B cell (primary cell): ENCODE data around the gene DRC7. TPM values are rescaled to one million over a fixed set of nuclear protein-coding genes. Genes with fewer than 3 reads are reported as not detected.

Source experiments
- ATAC-seq: fragments of 200-7000 bp; cut with Tn5 transposase; one replicate; pipeline ENCODE4 v1.10.0; 2021; ENCODE audit warnings: low read depth, mild to moderate bottlenecking, moderate number of reproducible peaks, moderate library complexity
- CTCF ChIA-PET: fragments of 350-600 bp; sonication (Branson Sonifier 250); formaldehyde crosslinking; loops from one replicate; lab custom pipeline; 2021; ENCODE audit warnings: antibody characterized with exemption, inconsistent platforms; lab: Charles Lee
- POLR2A ChIA-PET: fragments of 350-600 bp; sonication (Branson Sonifier 250); formaldehyde crosslinking; loops from one replicate; lab custom pipeline; 2021; ENCODE audit warnings: antibody characterized with exemption; lab: Charles Lee
- DNase-seq: peaks from one replicate; pipeline ENCODE4 v3.0.0; 2013
- H2AFZ ChIP-seq: 2 replicates; pipeline ENCODE4 v1.6.1; 2012; ENCODE audit warnings: mild to moderate bottlenecking, low read depth, low read length; ENCODE audit not compliant: insufficient read depth, poor library complexity, severe bottlenecking
- H3K27ac ChIP-seq, 2 donors: 1 replicate in 1 of 2; 2 replicates in 1 of 2; pipeline ENCODE4 v1.5.1; 2012 to 2013; ENCODE audit warnings: low read length in 2 of 2, mild to moderate bottlenecking in 2 of 2, moderate library complexity in 1 of 2
- H3K27me3 ChIP-seq, 4 experiments: fragments of 200-600 bp in 1 of 4; sonication (generic) in 1 of 4; replicated peaks in 1 of 4; 1 replicate in 2 of 4; 2 replicates in 2 of 4; pipeline versions ENCODE4 v1.6.1 to v1.7.0; 2013 to 2016; ENCODE audit warnings: low read length in 3 of 4, mild to moderate bottlenecking in 2 of 4, mixed read lengths in 1 of 4, moderate library complexity in 1 of 4; ENCODE audit not compliant: insufficient read depth in 4 of 4, control insufficient read depth in 3 of 4; ENCODE audit errors: control extremely low read depth in 1 of 4
- H3K36me3 ChIP-seq, 2 experiments: replicated peaks in 1 of 2; 1 replicate in 1 of 2; 2 replicates in 1 of 2; pipeline versions ENCODE4 v1.6.1 to v1.7.1; 2013; ENCODE audit warnings: low read length in 1 of 2; ENCODE audit not compliant: insufficient read depth in 2 of 2, control insufficient read depth in 1 of 2; ENCODE audit errors: control extremely low read depth in 1 of 2, extremely low read depth in 1 of 2
- H3K4me1 ChIP-seq, 2 donors: fragments of 200-600 bp in 1 of 2; sonication (generic) in 1 of 2; 1 replicate in 1 of 2; 2 replicates in 1 of 2; pipeline versions ENCODE4 v1.5.1 to v1.6.1; 2013 to 2017; ENCODE audit warnings: low read length in 2 of 2; ENCODE audit not compliant: control insufficient read depth in 2 of 2, insufficient read depth in 2 of 2
- H3K4me2 ChIP-seq: replicated peaks from 2 replicates; pipeline ENCODE3; 2012; ENCODE audit warnings: mild to moderate bottlenecking, low read depth, low read length; ENCODE audit not compliant: poor library complexity, severe bottlenecking
- H3K4me3 ChIP-seq, 5 experiments: fragments of 200-600 bp in 1 of 5; sonication (generic) in 1 of 5; 1 replicate in 3 of 5; 2 replicates in 2 of 5; pipeline versions ENCODE4 v1.5.1 to v1.7.0; 2011 to 2016; ENCODE audit warnings: low read length in 4 of 5, mild to moderate bottlenecking in 4 of 5, low read depth in 2 of 5, control low read depth in 1 of 5, moderate library complexity in 1 of 5; ENCODE audit not compliant: insufficient read depth in 1 of 5; ENCODE audit errors: control extremely low read depth in 1 of 5, extremely low read depth in 1 of 5
- H3K79me2 ChIP-seq: fragments of 200-600 bp; sonication (generic); one replicate; pipeline ENCODE4 v1.6.0; 2016; ENCODE audit warnings: low read length; ENCODE audit not compliant: control insufficient read depth, insufficient read depth
- H3K9ac ChIP-seq: fragments of 200-600 bp; sonication (generic); 2 replicates; pipeline ENCODE4 v1.6.1; 2017; ENCODE audit warnings: mild to moderate bottlenecking, low read length, moderate library complexity
- H3K9me3 ChIP-seq, 3 donors: one replicate each; pipeline versions ENCODE4 v1.6.1 to v1.7.1; 2013; ENCODE audit warnings: low read length in 2 of 3; ENCODE audit not compliant: control insufficient read depth in 2 of 3, insufficient read depth in 1 of 3; ENCODE audit errors: control extremely low read depth in 1 of 3
- H4K20me1 ChIP-seq: 2 replicates; pipeline ENCODE4 v1.6.0; 2012; ENCODE audit warnings: mild to moderate bottlenecking, low read length; ENCODE audit not compliant: insufficient read depth, control insufficient read depth, poor library complexity, severe bottlenecking
- H3K27ac Mint-ChIP-seq: one replicate; pipeline ENCODE4 v1.8.0; 2021; ENCODE audit warnings: mixed read lengths
- H3K27me3 Mint-ChIP-seq: one replicate; pipeline ENCODE4 v1.8.0; 2021; ENCODE audit warnings: mixed read lengths
- H3K4me1 Mint-ChIP-seq: one replicate; pipeline ENCODE4 v1.8.0; 2021; ENCODE audit warnings: mixed read lengths
- H3K4me3 Mint-ChIP-seq: one replicate; pipeline ENCODE4 v1.8.0; 2021; ENCODE audit warnings: mixed read lengths
- H3K9me3 Mint-ChIP-seq: one replicate; pipeline ENCODE4 v1.8.0; 2022; ENCODE audit warnings: mixed read lengths; ENCODE audit not compliant: insufficient read depth
- EZH2 ChIP-seq: IDR thresholded peaks from 2 replicates; pipeline ENCODE4 v1.6.1; 2012; ENCODE audit warnings: borderline replicate concordance, low read depth, mild to moderate bottlenecking, moderate library complexity, low read length; ENCODE audit not compliant: insufficient read depth, poor library complexity, severe bottlenecking
- WGBS: methylation state at CpG from one replicate; pipeline ENCODE4 v1.1.5; 2013; ENCODE audit warnings: missing lambda C conversion rate; ENCODE audit not compliant: insufficient coverage; 5-methylcytosine and 5-hydroxymethylcytosine counted together
- intact Hi-C: fragments of 100-400 bp; cut with micrococcal nuclease; formaldehyde crosslinking; loops from one replicate; pipeline ENCODE4 v1.10.0; 2022
- polyA plus RNA-seq: library from polyadenylated mRNA; depleted of rRNA; stranded (reverse); fragments of >200 nt; gene quantifications from 2 replicates; pipeline ENCODE4 v1.2.3, GENCODE V29; 2012
- total RNA-seq, 2 donors: library from RNA; stranded (reverse); fragments of 120-200 nt in 1 of 2; gene quantifications; 1 replicate in 1 of 2; 2 replicates in 1 of 2; pipeline versions ENCODE4 v1.2.3 to v1.2.4, GENCODE V29; 2013 to 2022
- TF ChIP-seq, protein P1 (sequence below): fragments of 200-600 bp; IDR thresholded peaks from one replicate; pipeline ENCODE4 v1.8.0; 2022; ENCODE audit warnings: antibody characterized with exemption, mild to moderate bottlenecking

The DRC7 gene
- total and polyA plus RNA-seq, 2 donors (not counting 1 experiment from before 2014, with no cell fraction given) = 0.12 to 0.22 TPM

- no peaks in the 10 kb centered on the region for H3K79me2 ChIP-seq
- no peaks in the 10 kb centered on the region for H3K36me3 ChIP-seq
- intact Hi-C loops = no loop called here
- 93% methylated on average over 13 of the region's 15 CpGs for WGBS
- ChIA-PET CTCF (interaction anchor here (0.6 to 1.4 kb wide), 2 partner anchors 10 to 290 kb away, joined by 3 to 4 read pairs; no protein-coding TSS in a partner anchor), POLR2A (no interaction called here)
- Mint-ChIP-seq H3K4me3 (no peak overlapping the region), H3K9me3 (no peaks in the 10 kb centered on the region), H3K27me3 (no peaks in the 10 kb centered on the region), H3K4me1 (no peaks in the 10 kb centered on the region), H3K27ac (no peak overlapping the region)
- H2AFZ ChIP-seq = no peak overlapping the region
- no peak for DNase-seq
- H3K9ac ChIP-seq = no peak overlapping the region
- TF ChIP-seq, protein P1, sequence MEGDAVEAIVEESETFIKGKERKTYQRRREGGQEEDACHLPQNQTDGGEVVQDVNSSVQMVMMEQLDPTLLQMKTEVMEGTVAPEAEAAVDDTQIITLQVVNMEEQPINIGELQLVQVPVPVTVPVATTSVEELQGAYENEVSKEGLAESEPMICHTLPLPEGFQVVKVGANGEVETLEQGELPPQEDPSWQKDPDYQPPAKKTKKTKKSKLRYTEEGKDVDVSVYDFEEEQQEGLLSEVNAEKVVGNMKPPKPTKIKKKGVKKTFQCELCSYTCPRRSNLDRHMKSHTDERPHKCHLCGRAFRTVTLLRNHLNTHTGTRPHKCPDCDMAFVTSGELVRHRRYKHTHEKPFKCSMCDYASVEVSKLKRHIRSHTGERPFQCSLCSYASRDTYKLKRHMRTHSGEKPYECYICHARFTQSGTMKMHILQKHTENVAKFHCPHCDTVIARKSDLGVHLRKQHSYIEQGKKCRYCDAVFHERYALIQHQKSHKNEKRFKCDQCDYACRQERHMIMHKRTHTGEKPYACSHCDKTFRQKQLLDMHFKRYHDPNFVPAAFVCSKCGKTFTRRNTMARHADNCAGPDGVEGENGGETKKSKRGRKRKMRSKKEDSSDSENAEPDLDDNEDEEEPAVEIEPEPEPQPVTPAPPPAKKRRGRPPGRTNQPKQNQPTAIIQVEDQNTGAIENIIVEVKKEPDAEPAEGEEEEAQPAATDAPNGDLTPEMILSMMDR = no peak
- TF ChIP-seq EZH2 = no peak
- H4K20me1 ChIP-seq = no peaks in the 10 kb centered on the region
- ATAC-seq = no peak
- no peaks in the 10 kb centered on the region for H3K4me1 ChIP-seq
- no peak overlapping the region for H3K27ac ChIP-seq
- no peak overlapping the region for H3K4me2 ChIP-seq
- H3K27me3 ChIP-seq = no peaks in the 10 kb centered on the region
- H3K4me3 ChIP-seq = no peak overlapping the region
- H3K9me3 ChIP-seq = no peaks in the 10 kb centered on the region
Observed at GRCh38 chr16:57766714-57767348, 72.2 kb downstream of the DRC7 start.

GRCh38 chr16:57769541-57770145 lies 75.0 kb downstream of the DRC7 start:
- no peaks in the 10 kb centered on the region for H3K4me1 Mint-ChIP-seq
- ChIA-PET POLR2A (no interaction called here), CTCF (no interaction called here)
- no peaks in the 10 kb centered on the region for H3K79me2 ChIP-seq
- no peak overlapping the region for H3K4me3 ChIP-seq
- H3K27ac Mint-ChIP-seq = no peak overlapping the region
- H2AFZ ChIP-seq = no peak overlapping the region
- DNase-seq (no peak), ATAC-seq (no peak)
- H3K4me2 ChIP-seq = no peak overlapping the region
- 94% methylated on average over 20 of the region's 22 CpGs for WGBS
- H3K27ac ChIP-seq = no peak overlapping the region
- H3K27me3 ChIP-seq = no peaks in the 10 kb centered on the region
- H3K4me3 Mint-ChIP-seq = no peak overlapping the region
- intact Hi-C loops = no loop called here
- H3K9me3 ChIP-seq = no peaks in the 10 kb centered on the region
- H3K9ac ChIP-seq = no peak overlapping the region
- H3K4me1 ChIP-seq = no peaks in the 10 kb centered on the region
- H3K36me3 ChIP-seq = no peaks in the 10 kb centered on the region
- TF ChIP-seq, protein P1 = no peak
- no peak for TF ChIP-seq EZH2
- no peaks in the 10 kb centered on the region for H4K20me1 ChIP-seq
- no peaks in the 10 kb centered on the region for H3K27me3 Mint-ChIP-seq
- H3K9me3 Mint-ChIP-seq = no peaks in the 10 kb centered on the region
